GM12875 (cell line): Measurements from ENCODE around the gene INTS6.

Experiments
- H3K4me3 ChIP-seq: one replicate; pipeline ENCODE4 v1.5.1; 2011; ENCODE audit warnings: low read depth, low read length, control low read depth
- TF ChIP-seq, protein P1 (sequence below): IDR thresholded peaks from 2 replicates; pipeline ENCODE4 v1.5.1; 2011; ENCODE audit warnings: low read depth, mild to moderate bottlenecking, control low read depth, inconsistent platforms, low read length, moderate library complexity, borderline replicate concordance; ENCODE audit not compliant: insufficient read depth

The INTS6 gene

DNA sequence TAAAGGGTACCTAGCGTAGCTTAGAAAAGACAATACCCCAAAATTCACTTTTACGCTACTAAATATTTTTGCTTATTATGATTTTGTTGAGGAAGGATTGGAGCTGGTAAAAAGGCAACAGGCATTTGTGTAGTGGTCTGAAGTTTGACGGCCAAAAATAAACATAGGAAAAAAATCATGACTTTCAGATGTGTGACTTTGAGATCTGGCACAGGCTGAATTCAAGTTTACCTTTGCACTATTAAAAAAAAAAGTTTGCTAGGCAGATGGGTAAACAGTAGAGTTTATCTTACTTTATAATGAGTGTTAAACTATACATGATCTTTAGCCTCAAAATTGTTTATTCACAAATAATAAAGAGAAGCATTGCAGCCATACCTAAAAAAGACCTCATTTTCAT, 24.3 kb upstream of the INTS6 start:
- TF ChIP-seq, protein P1, sequence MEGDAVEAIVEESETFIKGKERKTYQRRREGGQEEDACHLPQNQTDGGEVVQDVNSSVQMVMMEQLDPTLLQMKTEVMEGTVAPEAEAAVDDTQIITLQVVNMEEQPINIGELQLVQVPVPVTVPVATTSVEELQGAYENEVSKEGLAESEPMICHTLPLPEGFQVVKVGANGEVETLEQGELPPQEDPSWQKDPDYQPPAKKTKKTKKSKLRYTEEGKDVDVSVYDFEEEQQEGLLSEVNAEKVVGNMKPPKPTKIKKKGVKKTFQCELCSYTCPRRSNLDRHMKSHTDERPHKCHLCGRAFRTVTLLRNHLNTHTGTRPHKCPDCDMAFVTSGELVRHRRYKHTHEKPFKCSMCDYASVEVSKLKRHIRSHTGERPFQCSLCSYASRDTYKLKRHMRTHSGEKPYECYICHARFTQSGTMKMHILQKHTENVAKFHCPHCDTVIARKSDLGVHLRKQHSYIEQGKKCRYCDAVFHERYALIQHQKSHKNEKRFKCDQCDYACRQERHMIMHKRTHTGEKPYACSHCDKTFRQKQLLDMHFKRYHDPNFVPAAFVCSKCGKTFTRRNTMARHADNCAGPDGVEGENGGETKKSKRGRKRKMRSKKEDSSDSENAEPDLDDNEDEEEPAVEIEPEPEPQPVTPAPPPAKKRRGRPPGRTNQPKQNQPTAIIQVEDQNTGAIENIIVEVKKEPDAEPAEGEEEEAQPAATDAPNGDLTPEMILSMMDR, result no peak
- no peak overlapping the region for H3K4me3 ChIP-seq

DNA sequence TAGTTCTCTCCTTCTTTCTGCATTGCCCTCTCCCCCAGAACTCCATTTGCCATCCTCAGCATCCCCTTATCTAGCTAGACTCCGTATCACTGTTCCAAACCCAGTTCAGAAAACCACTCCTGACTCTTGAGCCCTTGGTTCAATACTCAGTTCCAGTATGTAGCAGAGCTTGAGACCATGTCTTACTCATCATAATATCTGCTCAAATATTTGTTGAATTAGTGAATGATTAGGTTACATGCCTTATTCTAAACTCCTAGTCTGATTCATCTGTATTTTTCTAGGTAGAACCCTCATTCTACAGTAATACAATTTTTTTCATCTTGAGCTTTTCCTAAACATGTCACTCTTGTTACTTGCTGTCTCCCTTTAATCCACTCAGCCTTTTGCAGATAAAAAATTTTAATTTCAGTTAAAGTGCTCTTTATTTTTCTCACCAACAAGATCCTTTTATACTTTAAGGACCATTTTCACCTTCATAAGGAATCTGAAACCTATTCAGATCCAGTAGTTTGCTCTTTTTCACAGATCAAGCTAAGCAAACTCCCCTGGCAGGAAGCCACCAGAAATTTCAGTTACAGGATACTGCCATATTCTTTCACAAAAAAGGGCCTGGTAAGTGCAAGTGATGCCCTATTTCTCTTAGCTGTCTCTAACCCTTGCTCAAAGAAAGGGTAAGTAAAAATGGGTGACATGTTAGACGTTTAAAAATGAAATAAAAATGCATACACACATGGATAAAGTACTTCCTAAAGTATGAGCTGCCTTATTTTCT, 23.1 kb upstream of the INTS6 start:
- no peak overlapping the region for H3K4me3 ChIP-seq
- TF ChIP-seq, protein P1, result no peak

DNA sequence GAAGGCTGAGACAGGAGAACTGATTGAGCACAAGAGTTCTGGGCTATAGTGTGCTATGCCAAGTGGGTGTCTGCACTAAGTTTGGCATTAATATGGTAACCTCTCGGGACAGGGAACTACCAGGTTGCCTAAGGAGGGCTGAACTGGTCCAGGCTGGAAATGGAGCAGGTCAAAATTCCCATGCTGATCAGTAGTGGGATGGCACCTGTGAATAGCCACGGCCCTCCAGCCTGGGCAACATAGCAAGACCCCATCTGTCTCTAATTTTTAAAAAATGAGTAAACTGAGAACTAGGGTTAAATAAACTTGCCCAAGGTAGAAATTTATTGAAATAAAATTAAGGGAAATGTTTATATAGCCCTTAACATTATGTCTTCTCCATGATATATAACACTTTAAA, 17.0 kb upstream of the INTS6 start:
- no peak overlapping the region for H3K4me3 ChIP-seq
- TF ChIP-seq, protein P1, result no peak

DNA sequence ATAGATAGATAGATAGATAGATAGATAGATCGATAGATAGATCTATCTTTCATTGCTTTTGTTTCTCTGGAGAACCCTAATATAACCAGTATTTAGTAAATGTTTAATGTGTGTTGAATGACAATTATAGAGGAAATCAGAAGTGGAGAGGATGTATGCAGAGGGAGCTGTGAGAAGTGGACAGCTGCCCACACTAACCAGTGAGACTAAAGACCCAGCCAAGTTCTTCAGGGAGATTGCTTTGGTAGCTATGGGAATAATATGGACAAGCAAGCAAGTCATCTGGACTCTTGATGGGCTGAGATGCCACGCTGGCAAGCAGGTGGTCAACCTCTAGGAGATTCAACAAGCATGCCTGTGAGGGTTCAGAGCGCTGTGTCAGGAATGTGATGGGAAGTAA, 14.9 kb upstream of the INTS6 start:
- H3K4me3 ChIP-seq, result no peak overlapping the region
- TF ChIP-seq, protein P1, result no peak

DNA sequence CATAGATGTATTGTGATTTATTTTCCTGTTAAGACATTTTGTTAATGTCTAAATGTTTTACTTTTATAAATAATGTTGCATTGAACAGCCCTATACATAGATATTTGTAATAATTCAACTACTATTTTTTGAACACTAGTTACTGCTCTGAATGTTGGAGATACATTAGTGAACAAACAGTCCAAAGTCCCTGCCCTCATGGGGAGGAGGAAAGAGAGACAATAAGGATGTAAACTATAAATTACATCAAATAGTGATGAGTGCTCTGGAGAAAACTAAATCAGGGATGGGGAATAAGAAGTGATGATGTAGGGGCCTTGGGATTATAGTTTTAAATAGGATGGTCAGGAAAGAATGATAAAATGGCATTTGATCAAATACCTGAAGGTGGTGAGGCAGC, 12.3 kb upstream of the INTS6 start:
- no peak overlapping the region for H3K4me3 ChIP-seq
- TF ChIP-seq, protein P1, result no peak

DNA sequence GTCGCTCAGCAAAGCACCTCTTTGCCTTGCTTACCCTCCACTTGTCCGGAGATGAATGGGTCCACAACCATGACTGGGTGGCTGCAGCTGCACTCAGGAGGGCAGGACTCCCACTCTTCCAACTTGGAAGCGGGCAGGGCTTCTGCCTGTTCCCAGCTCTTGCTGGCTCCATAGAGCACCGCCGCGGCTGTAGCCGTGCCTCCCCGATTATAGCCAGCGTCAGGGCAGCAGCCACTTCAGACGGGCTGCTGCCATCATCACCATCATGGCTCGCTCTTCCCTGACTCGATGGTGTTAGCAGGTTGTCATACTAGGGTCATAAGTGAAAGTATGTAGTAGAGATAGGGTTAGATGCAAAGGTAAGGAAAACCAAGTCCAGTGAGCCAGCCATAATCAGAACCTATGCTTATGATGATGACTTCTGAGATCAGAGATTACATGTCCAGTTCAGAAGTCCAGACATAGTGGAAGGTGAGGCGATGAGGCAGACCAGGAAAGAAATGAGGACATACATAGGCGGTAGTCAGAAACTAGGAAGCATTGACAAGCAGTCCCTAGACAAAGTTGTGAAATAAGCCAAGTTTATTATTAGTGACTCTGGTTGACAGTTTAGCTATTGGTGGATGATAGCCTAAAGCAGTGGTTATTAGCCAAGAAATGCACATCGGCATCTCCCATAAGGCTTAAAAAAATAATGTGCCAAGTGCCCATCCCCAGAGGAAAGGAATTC, 4.4 kb upstream of the INTS6 start:
- TF ChIP-seq, protein P1, result no peak
- no peak overlapping the region for H3K4me3 ChIP-seq

DNA sequence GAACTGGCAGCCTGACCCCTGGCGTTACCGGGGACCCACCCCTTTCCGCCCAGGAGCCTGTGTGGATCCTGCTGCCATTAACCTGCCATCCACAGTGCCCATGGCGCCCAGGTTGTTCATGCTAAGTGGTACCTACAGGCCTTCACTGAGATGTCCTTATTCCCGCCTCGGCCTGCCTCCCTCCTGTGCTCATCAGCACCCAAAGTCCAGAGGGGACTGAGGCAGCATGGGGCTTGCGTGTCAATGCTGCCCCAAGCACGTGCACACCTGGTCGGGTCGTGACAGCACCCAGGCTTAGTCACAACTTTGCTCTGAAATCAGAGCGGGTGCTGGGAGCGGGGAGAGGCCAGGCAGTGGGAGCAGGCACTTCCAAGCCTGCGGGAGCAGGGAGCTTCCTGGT, 3.7 kb upstream of the INTS6 start:
- TF ChIP-seq, protein P1, result no peak

More for the DNA sequence above, 3.7 kb upstream of the INTS6 start:
- no peak overlapping the region for H3K4me3 ChIP-seq
